Pulmonary artery endothelial cell (primary cell): ENCODE data around the gene PTPRN2. TPM values are rescaled to one million over a fixed set of nuclear protein-coding genes. Genes with fewer than 3 reads are reported as not detected.

Experiments used
- DNase-seq: peaks from one replicate; pipeline ENCODE4 v3.0.0-alpha.2; 2011; ENCODE audit warnings: low read depth, low spot score
- total RNA-seq: library from RNA; depleted of rRNA; stranded (reverse); fragments of >200 nt; gene quantifications from 2 replicates; pipeline ENCODE4 v1.2.3, GENCODE V29; 2014

PTPRN2 gene
- total RNA-seq, 1 donor from 2014 or later = 0.53 TPM

GRCh38 chr7:157691586-157692459 lies 895.8 kb downstream of the PTPRN2 start:
- no peak for DNase-seq

DNA sequence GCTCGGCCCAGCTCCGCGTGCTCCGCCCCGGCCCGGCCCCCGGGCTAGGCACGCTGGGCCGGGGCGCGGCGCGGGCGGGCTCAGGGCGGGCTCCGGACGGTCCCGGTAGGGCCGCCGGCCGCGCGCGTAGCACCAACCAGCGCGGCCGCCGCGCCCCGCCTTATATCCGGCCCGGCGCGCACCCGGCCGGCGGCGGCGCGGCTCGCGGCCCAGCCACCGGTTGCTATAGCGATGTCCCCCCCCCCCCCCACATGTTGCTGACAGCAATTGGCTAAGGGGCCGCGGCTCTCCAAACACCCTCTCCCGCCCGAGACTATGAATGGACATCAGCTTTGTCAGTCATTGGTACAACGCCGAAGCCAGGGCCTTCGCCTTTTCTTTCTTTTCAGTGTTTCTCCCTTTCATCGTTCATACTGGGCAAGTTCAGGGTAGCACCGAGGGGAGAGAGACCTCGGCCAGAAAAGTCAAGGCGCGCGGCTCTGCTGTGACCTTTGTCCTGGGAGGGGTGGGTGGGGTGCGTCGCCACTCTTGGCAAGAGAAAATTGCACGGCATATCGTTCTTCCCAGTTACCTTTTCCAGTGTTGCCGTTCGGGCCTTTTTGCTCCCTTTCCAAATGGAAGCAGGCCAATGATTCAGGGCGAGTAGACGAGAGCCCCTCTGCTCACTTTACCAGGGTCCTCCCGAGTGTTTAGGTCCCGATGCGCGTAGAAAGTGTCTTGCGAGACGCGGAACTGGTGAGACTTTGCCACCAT lies 896.6 kb downstream of the PTPRN2 start:
- peak; percentile 10 for DNase-seq

GRCh38 chr7:157690058-157690832 lies 897.4 kb downstream of the PTPRN2 start:
- DNase-seq = no peak

DNA sequence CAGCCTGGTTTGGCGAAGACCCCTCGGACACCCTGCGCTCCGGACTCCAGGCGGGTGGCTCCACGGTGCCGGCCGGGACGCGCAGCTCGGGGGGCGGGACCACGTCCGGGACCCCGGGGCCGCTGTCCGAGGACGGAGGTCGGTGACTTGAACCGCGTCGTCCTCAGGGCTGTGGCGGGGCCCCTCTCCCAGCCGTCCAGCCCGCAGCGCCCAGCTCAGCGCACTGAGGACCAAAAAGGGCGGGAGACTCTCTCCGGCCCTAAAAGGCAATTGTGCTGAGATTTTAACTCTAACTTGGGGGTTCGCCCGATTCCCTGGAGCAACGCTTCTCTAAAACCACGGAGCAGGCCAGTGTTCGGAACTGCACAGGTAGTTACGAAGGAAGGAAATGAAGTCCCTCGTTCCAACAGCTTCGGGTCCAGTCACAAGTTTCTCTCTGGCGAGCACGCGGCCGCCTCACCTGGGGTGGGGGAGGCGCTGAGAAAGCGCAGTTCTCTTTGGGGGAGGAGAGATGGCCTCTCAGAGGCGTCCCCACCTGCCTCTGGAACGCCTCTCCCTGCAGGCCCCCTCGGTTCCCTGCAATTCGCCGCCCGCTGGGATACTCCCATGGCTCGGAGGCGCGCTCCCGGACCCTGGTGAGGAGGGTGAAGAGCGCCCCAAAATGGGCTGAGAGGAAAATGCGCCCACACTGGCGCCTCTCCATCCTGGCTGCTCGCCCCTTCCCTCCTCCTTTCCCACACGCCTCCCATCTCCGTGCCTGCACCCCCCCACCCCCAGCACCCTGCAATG lies 898.2 kb downstream of the PTPRN2 start:
- no peak for DNase-seq

- no peak for DNase-seq
These were observed 898.9 kb downstream of the PTPRN2 start for GRCh38 chr7:157688533-157689268.

DNA sequence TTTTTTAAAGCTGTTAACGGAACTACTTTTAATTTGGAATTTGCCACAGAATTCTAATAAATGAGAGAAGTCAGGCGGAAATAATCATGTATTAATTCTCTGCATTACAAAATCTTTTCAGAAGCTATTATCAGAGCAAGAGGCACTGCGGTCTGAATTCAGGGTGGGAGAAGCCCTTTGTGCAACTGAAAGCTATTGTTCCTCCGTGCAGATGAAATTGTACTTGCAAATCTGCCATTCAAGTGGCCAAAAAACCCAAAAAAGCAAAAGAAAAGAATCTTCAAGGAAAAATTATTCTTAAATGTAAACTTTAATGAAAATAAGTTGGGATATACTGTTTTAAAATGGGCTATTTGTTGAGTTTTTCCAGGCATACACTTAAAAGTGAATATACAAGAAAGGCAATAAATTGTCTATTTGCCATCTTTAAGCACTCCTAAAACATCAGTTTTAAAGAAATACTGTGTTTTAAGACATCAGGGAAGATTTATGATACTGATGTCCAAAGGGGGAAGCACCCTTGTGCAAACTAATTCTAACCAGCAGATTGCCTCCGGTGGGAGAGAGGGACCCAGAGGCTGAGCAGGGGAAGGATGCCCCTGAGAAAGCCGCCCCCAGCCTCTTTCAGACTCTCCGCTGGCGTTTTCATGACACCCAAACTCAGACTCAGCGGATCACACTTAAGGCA lies 899.6 kb downstream of the PTPRN2 start:
- no peak for DNase-seq

DNA sequence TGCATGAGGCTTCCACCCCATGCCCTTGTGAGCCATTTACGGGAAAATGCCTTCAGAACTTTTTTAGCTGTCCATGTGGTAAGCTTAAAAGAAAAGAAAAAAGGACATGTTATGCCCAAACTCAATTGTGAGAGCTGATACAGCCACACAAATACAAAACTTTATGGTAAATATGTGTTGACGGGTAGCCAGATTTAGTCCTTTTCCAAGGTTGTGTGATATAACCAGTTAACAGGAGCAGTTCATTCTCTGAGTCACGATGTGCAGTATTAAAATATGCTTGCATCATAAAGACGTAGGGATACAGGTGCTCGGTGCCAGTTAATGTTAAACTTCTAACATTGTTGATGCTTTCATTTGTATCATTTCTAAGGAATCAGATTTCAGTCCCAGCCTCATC lies 900.5 kb downstream of the PTPRN2 start:
- DNase-seq = no peak

DNA sequence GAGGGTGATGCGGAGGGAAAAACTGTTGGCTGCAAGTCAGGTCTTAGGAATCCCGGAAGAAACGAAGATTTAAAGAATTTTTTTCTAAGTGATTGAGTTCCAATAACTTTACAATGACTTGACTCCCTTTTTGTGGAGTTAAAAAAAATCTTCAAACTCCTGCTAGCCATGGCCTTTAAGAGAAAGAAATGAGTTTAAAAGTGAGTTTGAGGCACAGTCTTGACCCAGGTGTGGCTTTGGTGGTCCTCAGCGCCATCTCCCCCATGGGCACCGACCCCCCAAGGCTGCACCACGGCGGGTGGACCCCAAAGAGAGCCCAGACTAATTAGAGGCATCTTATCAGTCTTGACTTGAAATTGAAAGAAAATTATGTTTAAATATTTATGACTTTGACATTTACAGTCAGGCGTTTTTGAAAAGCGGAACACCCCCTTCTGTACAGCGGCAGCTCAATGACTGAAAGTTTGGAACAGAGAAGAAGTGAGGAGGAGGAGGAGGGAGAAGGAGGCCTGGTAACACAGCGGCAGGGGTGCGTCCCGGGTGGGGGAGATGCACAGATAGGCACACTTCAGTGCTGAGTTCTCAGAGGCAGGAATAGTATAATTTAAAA lies 901.2 kb downstream of the PTPRN2 start:
- no peak for DNase-seq

DNA sequence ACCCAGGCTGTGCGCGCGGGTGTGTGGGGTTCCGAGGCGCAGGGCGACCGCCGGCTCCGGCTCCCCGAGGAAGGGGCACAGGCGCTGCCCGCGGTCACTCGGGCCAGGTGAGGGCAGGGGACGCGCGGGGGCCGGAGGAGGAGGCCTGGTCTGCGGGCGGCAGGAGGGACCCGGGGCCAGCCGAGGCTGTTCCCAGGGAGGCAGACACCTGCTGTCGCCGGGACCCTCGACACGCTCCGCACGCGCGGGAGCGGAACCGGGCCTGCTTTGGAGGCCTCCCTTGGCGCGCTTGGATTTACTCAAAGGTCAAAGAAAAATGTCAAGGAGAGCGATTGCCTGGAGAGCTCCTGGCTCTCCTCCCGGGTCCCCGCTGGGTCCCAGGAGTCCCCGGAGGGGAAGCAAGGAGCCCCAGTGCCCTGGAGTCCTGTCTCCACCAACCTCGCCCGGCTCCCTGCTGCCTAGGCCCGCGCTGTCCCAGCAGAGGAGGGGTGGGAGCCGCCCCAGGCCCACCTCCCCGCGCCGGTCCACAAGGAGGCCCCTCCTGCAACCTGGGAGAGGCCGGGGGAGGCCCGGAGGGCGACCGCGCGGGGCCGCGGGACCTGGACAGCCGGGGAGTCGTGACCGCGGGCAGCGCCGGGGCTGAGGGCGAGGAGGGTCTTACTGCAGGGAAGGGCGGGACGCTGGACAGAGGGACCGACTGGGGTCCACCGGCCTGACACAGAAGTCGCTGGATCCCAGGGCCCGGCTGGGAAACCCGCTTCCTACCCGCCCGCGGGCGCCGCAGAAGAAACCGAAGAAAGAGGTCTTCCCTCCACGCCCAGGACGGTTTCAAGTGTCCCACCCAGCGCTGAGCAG lies 902.0 kb downstream of the PTPRN2 start:
- DNase-seq = no peak

GRCh38 chr7:157684909-157685429 lies 902.7 kb downstream of the PTPRN2 start:
- no peak for DNase-seq

DNA sequence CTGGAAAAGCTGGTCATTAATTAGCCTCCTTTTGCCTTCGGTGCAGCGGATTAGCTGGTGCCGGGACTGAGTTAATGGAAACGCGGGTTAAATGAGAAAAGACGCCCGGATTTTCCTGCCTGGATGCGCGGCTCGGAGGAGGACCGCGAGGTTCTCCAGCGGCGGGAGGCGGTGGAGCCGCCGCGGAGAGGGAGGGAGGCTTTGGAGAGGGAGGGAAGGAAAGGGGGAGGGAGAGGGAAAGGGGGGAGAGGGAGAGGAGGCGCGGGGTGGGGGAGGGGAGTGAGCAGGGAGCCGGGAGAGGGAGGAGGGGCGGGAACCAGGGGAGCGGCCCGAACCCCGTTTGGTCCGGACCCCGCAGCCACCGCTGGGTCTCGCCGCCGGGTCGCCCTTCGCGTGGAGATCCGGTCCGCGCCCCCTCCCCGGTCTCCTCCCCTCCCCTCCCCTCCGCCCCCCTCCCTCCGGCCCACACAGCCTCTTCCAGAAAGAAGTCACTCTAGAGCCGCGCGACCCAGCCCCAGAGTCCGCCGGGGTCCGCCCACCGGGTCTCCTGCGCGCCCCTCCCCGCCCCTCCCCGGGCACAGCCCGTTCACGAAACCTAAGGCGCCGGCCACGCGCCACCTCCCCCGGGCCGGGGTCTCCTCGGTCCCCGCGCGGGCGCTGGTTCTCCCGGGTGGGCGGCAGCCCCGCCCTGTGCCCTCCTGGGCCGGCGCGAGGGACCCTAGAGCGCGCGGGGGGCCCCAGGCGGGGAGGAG lies 903.3 kb downstream of the PTPRN2 start:
- DNase-seq = no peak

GRCh38 chr7:157683747-157684156 lies 903.9 kb downstream of the PTPRN2 start:
- no peak for DNase-seq

- DNase-seq = no peak
These were observed 904.5 kb downstream of the PTPRN2 start for GRCh38 chr7:157682946-157683746.

- no peak for DNase-seq
These were observed 905.3 kb downstream of the PTPRN2 start for GRCh38 chr7:157682064-157682945.

- DNase-seq = no peak
These were observed 908.0 kb downstream of the PTPRN2 start for GRCh38 chr7:157679607-157680006.

DNA sequence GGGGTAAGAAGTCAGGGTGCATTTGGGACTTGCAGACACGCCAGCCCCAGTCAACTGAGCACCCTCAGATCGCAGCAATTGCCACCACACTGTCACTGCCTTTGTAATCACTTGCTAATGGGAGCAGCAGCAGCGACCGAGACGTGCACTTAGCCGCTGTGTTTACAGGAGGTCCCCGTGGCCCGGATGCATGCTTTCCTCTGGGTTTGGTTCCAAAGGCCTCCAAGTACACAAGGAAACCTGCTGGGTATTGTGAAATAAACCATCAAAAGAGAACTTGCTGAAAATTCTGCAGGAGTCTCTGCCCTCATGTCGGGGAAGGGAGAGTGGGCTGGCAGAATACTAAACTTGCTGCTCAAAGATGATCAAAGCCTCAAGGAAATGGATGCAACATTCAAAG lies 909.1 kb downstream of the PTPRN2 start:
- DNase-seq = no peak
